K562 (cell line): Measurements from ENCODE around the gene HSF5. TPM values are rescaled to one million over a fixed set of nuclear protein-coding genes. Genes with fewer than 3 reads are reported as not detected.

Source experiments
- BRF1 ChIP-seq: IDR thresholded peaks from 3 replicates; pipeline ENCODE4 v1.6.1; 2011; ENCODE audit warnings: borderline replicate concordance, mild to moderate bottlenecking; ENCODE audit not compliant: insufficient read length; ENCODE audit errors: extremely low read depth
- CEBPZ ChIP-seq: fragments of 150-350 bp; IDR thresholded peaks from 2 replicates; pipeline ENCODE4 v1.6.1; 2014; ENCODE audit warnings: low read depth, mild to moderate bottlenecking, low read length, borderline replicate concordance
- CREB1 ChIP-seq, 2 experiments: sonication (generic) in 1 of 2; formaldehyde crosslinking in 1 of 2; IDR thresholded peaks; 2 replicates each; pipeline versions ENCODE4 v1.6.1 to v1.8.0; 2012 to 2022; ENCODE audit warnings: inconsistent platforms in 1 of 2, mild to moderate bottlenecking in 1 of 2, missing genetic modification reagents in 1 of 2, moderate library complexity in 1 of 2
- E2F1 ChIP-seq: sonication (generic); formaldehyde crosslinking; IDR thresholded peaks from 2 replicates; pipeline ENCODE4 v1.8.1; 2023; ENCODE audit warnings: mild to moderate bottlenecking, missing genetic modification reagents, moderate library complexity
- ETS2 ChIP-seq: IDR thresholded peaks from 2 replicates; pipeline ENCODE4 v1.6.1; 2016; ENCODE audit warnings: borderline replicate concordance, missing genetic modification characterization, mild to moderate bottlenecking, moderate library complexity, missing compliant biosample characterization; ENCODE audit not compliant: poor library complexity, severe bottlenecking
- MXD1 ChIP-seq: fragments of 250-450 bp; sonication (Bioruptor Pico); IDR thresholded peaks from 2 replicates; pipeline ENCODE4 v1.8.0; 2021; ENCODE audit warnings: borderline replicate concordance, mild to moderate bottlenecking, moderate library complexity; ENCODE audit not compliant: poor library complexity, severe bottlenecking
- POLR2AphosphoS2 ChIP-seq: IDR thresholded peaks from 2 replicates; pipeline ENCODE4 v1.6.1; 2012; ENCODE audit warnings: low read length, improper control_type of control experiment
- RFX7 ChIP-seq: fragments of 250-450 bp; sonication (Bioruptor Pico); IDR thresholded peaks from 2 replicates; pipeline ENCODE4 v1.5.1; 2021; ENCODE audit warnings: mild to moderate bottlenecking
- SMARCC2 ChIP-seq: fragments of 450-650 bp; IDR thresholded peaks from 2 replicates; pipeline ENCODE4 v1.6.1; 2017; ENCODE audit warnings: antibody characterized with exemption, moderate library complexity, mild to moderate bottlenecking, low read depth
- XRCC4 ChIP-seq: IDR thresholded peaks from one replicate; pipeline ENCODE4 v1.6.1; 2011; ENCODE audit not compliant: insufficient read depth, insufficient read length; ENCODE audit errors: extremely low read depth
- ZHX1 ChIP-seq: fragments of 150-350 bp; conservative IDR thresholded peaks from 2 replicates; pipeline ENCODE4 v1.6.1; 2014; ENCODE audit warnings: low read length
- ZKSCAN3 ChIP-seq: fragments of 250-450 bp; sonication (Bioruptor Pico); IDR thresholded peaks from 2 replicates; pipeline ENCODE4 v1.4.0; 2020
- ZNF785 ChIP-seq: fragments of 250-450 bp; sonication (Bioruptor Pico); IDR thresholded peaks from 2 replicates; pipeline ENCODE4 v1.4.0; 2020; ENCODE audit warnings: mild to moderate bottlenecking
- polyA plus RNA-seq, 8 experiments: library from polyadenylated mRNA; depleted of rRNA in 4 of 8; stranded (reverse) in 5 of 8; unstranded in 3 of 8; fragments of >200 nt; fragmentation: Nextera tagmentation in 2 of 8; fragmentation: Illumina TruSeq in 1 of 8; extraction: Ambion mirVana in 2 of 8; extraction: Trizol in 1 of 8; gene quantifications; 2 replicates each; pipeline versions ENCODE4 v1.2.1 to v1.2.3, GENCODE V29; 2011 to 2014; ENCODE audit warnings: inconsistent platforms in 1 of 8, missing spikeins in 1 of 8
- total RNA-seq, 7 experiments: library from RNA; depleted of rRNA in 6 of 7; stranded (reverse); fragments of >200 nt in 6 of 7; fragmentation: Illumina TruSeq in 2 of 7; extraction: Trizol in 2 of 7; gene quantifications; 2 replicates each; pipeline versions ENCODE4 v1.2.1 to v1.2.3, GENCODE V29; 2011 to 2021; ENCODE audit warnings: low replicate concordance in 1 of 7
- TF ChIP-seq, protein P1 (sequence below), 3 experiments: fragments of 200-800 bp in 1 of 3; fragments of 250-450 bp in 1 of 3; fragments of 450-650 bp in 1 of 3; sonication (Bioruptor Pico) in 1 of 3; sonication (Bioruptor generic) in 1 of 3; formaldehyde crosslinking in 1 of 3; IDR thresholded peaks; 2 replicates each; pipeline versions ENCODE4 v1.6.1 to v1.8.0; 2016 to 2022; ENCODE audit warnings: mild to moderate bottlenecking in 2 of 3, missing genetic modification characterization in 2 of 3, missing compliant biosample characterization in 1 of 3, moderate library complexity in 1 of 3

The HSF5 gene
- total and polyA plus RNA-seq, 9 of the 15 experiments (the other 6 are each of a cell fraction or from before 2014, with no cell fraction given): 0.04 TPM; not detected in 8

GRCh38 chr17:58417300-58418092 lies 70.7 kb downstream of the HSF5 start, which contains the start of gene RNF43 (continued):
- TF ChIP-seq ZHX1 (no peak), RFX7 (no peak), MXD1 (no peak), CREB1 (IDR thresholded peaks at IDR 0.05) (no peak), CREB1 (CRISPR knock-in tag; IDR thresholded peaks at IDR 0.05) (peak; percentile 19; the same call in 1 of the 2 replicates), CEBPZ (no peak), E2F1 (no peak), BRF1 (no peak), XRCC4 (no peak), SMARCC2 (no peak), POLR2AphosphoS2 (no peak), ZNF785 (CRISPR knock-in tag) (no peak), ZKSCAN3 (CRISPR knock-in tag) (no peak), ETS2 (tag) (no peak)
- TF ChIP-seq, protein P1, sequence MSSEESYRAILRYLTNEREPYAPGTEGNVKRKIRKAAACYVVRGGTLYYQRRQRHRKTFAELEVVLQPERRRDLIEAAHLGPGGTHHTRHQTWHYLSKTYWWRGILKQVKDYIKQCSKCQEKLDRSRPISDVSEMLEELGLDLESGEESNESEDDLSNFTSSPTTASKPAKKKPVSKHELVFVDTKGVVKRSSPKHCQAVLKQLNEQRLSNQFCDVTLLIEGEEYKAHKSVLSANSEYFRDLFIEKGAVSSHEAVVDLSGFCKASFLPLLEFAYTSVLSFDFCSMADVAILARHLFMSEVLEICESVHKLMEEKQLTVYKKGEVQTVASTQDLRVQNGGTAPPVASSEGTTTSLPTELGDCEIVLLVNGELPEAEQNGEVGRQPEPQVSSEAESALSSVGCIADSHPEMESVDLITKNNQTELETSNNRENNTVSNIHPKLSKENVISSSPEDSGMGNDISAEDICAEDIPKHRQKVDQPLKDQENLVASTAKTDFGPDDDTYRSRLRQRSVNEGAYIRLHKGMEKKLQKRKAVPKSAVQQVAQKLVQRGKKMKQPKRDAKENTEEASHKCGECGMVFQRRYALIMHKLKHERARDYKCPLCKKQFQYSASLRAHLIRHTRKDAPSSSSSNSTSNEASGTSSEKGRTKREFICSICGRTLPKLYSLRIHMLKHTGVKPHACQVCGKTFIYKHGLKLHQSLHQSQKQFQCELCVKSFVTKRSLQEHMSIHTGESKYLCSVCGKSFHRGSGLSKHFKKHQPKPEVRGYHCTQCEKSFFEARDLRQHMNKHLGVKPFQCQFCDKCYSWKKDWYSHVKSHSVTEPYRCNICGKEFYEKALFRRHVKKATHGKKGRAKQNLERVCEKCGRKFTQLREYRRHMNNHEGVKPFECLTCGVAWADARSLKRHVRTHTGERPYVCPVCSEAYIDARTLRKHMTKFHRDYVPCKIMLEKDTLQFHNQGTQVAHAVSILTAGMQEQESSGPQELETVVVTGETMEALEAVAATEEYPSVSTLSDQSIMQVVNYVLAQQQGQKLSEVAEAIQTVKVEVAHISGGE (CRISPR knock-in tag; IDR thresholded peaks at IDR 0.05): no peak
